DND-41 (cell line): Measurements from ENCODE around the gene DGKQ.

ENCODE experiments used
- EZH2 ChIP-seq: IDR thresholded peaks from 3 replicates; pipeline ENCODE4 v1.6.1; 2012; ENCODE audit warnings: borderline replicate concordance, low read depth, mild to moderate bottlenecking, moderate library complexity, low read length, inconsistent platforms; ENCODE audit not compliant: severe bottlenecking
- TF ChIP-seq, protein P1 (sequence below): IDR thresholded peaks from 2 replicates; pipeline ENCODE4 v1.5.1; 2012; ENCODE audit warnings: borderline replicate concordance, low read length, moderate library complexity, mild to moderate bottlenecking; ENCODE audit not compliant: poor library complexity, severe bottlenecking; ENCODE audit errors: extremely low read depth

GRCh38 chr4:1002631-1003251 lies 29.4 kb upstream of the DGKQ start:
- TF ChIP-seq, protein P1, sequence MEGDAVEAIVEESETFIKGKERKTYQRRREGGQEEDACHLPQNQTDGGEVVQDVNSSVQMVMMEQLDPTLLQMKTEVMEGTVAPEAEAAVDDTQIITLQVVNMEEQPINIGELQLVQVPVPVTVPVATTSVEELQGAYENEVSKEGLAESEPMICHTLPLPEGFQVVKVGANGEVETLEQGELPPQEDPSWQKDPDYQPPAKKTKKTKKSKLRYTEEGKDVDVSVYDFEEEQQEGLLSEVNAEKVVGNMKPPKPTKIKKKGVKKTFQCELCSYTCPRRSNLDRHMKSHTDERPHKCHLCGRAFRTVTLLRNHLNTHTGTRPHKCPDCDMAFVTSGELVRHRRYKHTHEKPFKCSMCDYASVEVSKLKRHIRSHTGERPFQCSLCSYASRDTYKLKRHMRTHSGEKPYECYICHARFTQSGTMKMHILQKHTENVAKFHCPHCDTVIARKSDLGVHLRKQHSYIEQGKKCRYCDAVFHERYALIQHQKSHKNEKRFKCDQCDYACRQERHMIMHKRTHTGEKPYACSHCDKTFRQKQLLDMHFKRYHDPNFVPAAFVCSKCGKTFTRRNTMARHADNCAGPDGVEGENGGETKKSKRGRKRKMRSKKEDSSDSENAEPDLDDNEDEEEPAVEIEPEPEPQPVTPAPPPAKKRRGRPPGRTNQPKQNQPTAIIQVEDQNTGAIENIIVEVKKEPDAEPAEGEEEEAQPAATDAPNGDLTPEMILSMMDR: no peak
- TF ChIP-seq EZH2: no peak
